DOHH2 (cell line): ENCODE results near the gene MACROD1.

ENCODE experiments used
- CTCF ChIP-seq: fragments of 200-600 bp; sonication (generic); IDR thresholded peaks from one replicate; pipeline ENCODE4 v1.5.1; 2014; ENCODE audit warnings: antibody characterized with exemption, mild to moderate bottlenecking, low read depth, low read length; ENCODE audit not compliant: poor library complexity, severe bottlenecking
- EZH2phosphoT487 ChIP-seq: fragments of 200-600 bp; sonication (generic); IDR thresholded peaks from 2 replicates; pipeline ENCODE4 v1.6.1; 2017; ENCODE audit warnings: borderline replicate concordance, mild to moderate bottlenecking, antibody characterized with exemption, low read length, moderate library complexity, mixed read lengths

GRCh38 chr11:64204080-64204440, 38.1 kb upstream of the MACROD1 start:
- TF ChIP-seq EZH2phosphoT487 (no peak), CTCF (no peak)
